Measurements from ENCODE around the gene HIPK3.

- no peak for TF ChIP-seq TAF1 (IDR thresholded peaks at IDR 0.05; ENCODE audit: low read depth, low read length)
- TF ChIP-seq POLR2A (IDR thresholded peaks at IDR 0.05; ENCODE audit: low read depth, low read length) = no peak
Measured at GRCh38 chr11:33405834-33406602, 148.8 kb downstream of the HIPK3 start.

All from GM12891 (cell line).